HuH-7 (cell line): ENCODE data around the gene THAP7.

Experiments used
- DNase-seq: peaks from one replicate; pipeline ENCODE4 v3.0.0; 2011; ENCODE audit warnings: low spot score

Gene THAP7

DNA sequence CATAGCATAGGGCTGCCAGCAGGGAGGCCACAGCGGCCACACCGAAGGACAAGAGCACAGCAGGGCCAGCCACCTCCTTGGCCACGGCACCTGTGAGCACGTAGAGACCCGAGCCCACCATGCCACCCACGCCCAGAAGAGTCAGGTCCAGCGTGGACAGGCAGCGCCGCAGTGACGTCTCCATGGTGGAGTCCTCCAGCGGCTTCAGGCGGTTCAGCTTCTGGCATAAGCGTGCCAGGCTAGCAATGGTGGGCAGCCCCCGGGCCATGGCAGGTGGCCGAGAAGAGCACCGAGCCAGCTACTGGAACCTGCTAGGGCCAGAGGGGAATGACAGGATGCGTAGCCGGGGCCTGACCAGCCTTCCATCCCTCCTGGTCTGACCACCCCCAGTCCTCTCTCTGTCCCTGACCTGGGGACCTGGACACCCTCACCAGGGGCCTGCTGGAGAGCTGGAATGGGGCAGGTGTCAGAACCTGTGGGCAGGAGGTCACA, 29.7 kb upstream of the THAP7 start:
- DNase-seq, result no peak

DNA sequence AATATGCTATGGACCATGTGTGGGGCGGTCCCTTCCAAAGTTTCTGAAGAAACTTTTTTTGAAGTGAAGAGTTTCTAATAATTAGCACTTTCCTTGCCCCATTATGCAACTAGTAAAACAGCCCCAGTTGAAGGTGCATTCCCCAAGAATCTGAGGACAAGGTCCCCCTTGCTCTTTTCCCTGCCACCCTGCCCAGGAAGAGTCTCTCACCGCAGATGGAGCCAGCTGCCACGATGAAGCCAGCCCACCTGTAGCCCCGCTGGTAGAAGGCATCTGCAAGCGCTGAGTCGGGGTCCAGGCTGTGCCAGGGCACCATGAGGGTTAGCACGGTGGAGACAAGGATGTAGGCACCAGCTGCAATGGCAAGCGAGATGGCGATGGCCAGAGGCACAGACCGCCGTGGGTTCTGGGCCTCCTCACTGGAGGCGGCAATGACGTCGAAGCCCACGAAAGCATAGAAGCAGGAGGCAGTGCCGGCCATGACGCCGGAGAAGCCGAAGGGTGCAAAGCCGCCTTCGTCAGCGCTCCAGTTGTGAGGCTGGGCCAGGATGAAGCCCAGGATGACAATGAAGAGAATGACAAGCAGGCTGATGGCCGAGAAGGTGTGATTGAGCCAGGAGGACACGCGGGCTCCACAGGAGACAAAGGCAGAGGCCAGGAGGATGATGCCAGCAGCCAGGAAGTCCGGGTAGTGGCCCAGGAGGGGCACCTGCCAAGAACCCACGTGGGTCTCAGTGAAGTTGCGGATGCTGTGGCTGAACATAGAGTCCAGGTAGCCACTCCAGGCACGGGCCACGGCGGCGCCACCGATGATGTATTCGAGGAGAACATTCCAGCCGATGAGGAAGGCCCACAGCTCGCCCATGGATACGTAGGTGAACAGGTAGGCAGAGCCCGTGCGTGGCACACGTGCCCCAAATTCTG, 29.0 kb upstream of the THAP7 start:
- DNase-seq, result no peak

DNA sequence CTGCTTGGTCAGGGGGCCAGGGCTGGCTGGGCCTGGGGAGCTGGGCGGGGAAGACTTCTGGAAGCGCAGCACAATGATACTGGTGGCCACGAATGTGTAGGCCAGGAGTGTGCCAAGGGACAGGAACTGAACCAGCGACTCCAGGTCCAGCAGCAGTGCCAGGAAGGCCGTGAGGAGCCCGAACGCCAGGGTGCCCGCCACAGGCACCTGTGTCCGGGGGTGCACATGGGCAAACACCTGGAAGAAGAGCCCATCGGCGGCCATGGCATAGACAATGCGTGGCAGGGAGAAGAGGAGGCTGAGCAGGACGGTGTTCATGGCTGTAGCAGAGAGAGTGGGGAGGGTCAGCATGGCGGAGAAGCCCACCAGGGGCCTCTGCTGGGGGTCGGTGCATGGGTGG, 28.1 kb upstream of the THAP7 start:
- no peak for DNase-seq

GRCh38 chr22:21029486-21030025, 27.6 kb upstream of the THAP7 start:
- DNase-seq, result no peak

- no peak for DNase-seq
These were observed 26.6 kb upstream of the THAP7 start for GRCh38 chr22:21028277-21029251.

- DNase-seq, result no peak
These were observed 25.1 kb upstream of the THAP7 start for GRCh38 chr22:21026783-21027692.

DNA sequence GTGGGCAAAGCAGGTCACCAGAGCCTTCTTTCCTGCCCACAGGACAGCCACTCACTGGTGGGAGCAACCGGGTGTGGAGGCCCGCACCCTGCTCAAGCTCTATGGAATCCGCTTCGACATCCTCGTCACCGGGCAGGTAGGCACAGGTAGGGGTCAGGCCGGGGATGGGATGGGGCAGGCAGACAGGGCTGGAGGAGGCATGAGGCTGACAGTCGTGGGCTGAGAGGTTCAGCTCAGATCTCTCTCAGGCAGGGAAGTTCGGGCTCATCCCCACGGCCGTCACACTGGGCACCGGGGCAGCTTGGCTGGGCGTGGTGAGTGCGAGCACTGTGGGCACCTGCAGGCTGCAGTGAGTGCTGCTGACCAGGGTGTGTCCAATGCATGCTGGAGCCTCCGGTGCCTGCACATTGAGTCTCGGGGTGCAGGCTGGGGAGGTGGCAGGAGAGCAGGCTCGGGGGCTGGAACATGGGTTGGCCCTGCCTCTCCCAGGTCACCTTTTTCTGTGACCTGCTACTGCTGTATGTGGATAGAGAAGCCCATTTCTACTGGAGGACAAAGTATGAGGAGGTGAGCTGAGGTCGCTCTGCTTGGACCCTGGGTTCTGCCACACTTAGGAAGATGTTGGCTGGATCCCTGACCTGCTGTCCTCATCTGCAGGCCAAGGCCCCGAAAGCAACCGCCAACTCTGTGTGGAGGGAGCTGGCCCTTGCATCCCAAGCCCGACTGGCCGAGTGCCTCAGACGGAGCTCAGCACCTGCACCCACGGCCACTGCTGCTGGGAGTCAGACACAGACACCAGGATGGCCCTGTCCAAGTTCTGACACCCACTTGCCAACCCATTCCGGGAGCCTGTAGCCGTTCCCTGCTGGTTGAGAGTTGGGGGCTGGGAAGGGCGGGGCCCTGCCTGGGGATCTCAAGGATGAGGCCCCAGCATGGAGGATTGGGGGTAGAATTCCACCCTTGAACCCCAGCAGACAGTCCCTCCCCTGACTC, 24.1 kb upstream of the THAP7 start:
- no peak for DNase-seq

DNA sequence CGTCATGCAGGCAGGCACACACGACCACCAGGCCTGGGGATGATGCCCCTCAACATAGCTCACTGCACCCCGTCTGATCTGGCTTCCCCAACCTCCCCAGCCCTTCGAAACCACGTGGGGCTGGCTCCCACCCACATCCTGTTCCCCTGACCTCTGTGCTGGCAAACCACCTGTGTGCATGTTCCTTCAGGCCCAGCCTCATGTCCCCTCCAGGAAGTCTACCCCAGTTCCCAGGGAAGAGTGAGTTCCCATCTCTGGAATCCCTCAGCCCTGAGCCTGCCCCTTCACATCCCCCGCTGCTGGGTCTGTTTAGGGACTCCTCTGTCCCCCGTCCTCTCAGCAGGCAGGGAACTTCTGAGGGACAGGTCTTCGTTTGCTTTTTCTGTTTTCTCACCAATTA, 23.3 kb upstream of the THAP7 start:
- no peak for DNase-seq

- DNase-seq, result no peak
These were observed 21.2 kb upstream of the THAP7 start for GRCh38 chr22:21022955-21023614.

- DNase-seq, result no peak
These were observed 20.6 kb upstream of the THAP7 start for GRCh38 chr22:21022507-21022906.

GRCh38 chr22:21020802-21021429, 19.0 kb upstream of the THAP7 start:
- DNase-seq, result peak; percentile 91

- no peak for DNase-seq
These were observed 16.4 kb upstream of the THAP7 start for GRCh38 chr22:21018314-21018713.

- DNase-seq, result no peak
These were observed 14.9 kb upstream of the THAP7 start for GRCh38 chr22:21016644-21017420.

DNA sequence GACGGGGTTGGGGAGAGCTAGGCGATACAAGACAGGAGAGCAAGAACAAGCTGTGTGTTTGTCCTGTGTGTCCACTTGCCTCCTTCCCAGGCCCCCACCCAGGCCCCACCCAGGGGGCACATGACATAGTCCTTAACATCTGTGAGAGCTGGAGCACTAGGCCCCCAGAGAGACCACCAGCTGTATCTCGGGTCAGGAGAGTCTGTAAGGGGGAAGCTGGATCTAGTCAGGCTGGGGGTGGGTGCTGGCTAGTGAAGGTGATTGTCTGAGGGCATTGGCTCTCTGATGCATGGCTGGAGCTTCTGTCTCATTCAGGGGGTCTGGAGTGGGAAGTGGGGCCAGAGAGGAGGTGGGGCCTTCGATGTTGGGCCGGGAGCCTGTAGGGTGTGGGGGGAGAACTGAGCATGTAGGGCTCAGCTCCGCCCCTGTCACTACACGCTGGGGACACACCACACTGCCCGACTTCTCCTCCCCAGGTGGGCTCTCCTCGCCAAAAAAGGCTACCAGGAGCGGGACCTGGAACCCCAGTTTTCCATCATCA, 13.6 kb upstream of the THAP7 start:
- DNase-seq, result no peak

- peak; percentile 74 for DNase-seq
These were observed 13.0 kb upstream of the THAP7 start, which contains the start of gene P2RX6 for GRCh38 chr22:21014726-21015465. Gene P2RX6 (plus strand): TSS chr22:21015165. CDS start chr22:21015175, 10 bp downstream.

GRCh38 chr22:21014202-21014725, 12.3 kb upstream of the THAP7 start:
- peak; percentile 99 for DNase-seq
